Breast epithelium (tissue), 3 donors: ENCODE results near the gene BRINP3.

Experiments used
- POLR2A ChIP-seq: fragments of 450-650 bp; IDR thresholded peaks from one replicate; pipeline ENCODE4 v1.6.1; 2016; ENCODE audit warnings: antibody characterized with exemption, mild to moderate bottlenecking, moderate library complexity
- POLR2AphosphoS5 ChIP-seq, 3 donors: sonication (generic); formaldehyde crosslinking; IDR thresholded peaks; one replicate each; pipeline ENCODE4 v1.6.1; 2017; ENCODE audit warnings: antibody characterized with exemption in 3 of 3

GRCh38 chr1:190303501-190303900, 174.2 kb downstream of the BRINP3 start:
- no peak for TF ChIP-seq POLR2AphosphoS5 (IDR thresholded peaks at IDR 0.05)
- TF ChIP-seq POLR2A, result no peak
